Skin epidermis (tissue), 12 donors: ENCODE results near the gene SORCS2.

Experiments
- H3K27ac ChIP-seq, 21 experiments: fragments of 200-600 bp; sonication (generic) in 11 of 21; one replicate each; pipeline ENCODE4 v1.5.0; 2020; ENCODE audit warnings: mild to moderate bottlenecking in 3 of 21, inconsistent platforms in 2 of 21, moderate library complexity in 2 of 21
- H3K4me3 ChIP-seq, 7 experiments: fragments of 200-600 bp; sonication (generic) in 2 of 7; one replicate each; pipeline ENCODE4 v1.5.0; 2020; ENCODE audit warnings: inconsistent platforms in 2 of 7, mild to moderate bottlenecking in 2 of 7, moderate library complexity in 1 of 7

The SORCS2 gene

DNA sequence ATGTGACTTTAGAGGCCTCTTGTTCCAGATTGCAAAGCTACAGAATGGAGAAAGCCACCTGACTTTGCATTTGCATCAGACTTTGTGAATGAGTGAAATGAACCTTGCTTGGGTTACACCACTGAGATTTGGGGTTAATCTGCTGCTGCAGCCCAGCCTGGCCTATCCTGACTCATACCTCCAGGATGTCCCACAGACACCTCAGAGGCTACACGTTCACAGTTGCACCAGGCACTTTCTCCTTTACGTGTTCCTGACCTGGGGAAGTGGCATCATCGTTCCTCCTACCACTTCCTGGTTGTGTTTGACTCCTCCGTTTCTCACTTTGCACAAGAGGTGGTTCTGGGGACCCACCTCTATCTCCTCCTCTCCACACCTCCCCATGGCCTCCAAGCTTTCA is 9.2 kb upstream of the SORCS2 start:
- no peak overlapping the region for H3K4me3 ChIP-seq
- H3K27ac ChIP-seq, result no peak overlapping the region

GRCh38 chr4:7183780-7184460 is 8.4 kb upstream of the SORCS2 start:
- no peak overlapping the region for H3K27ac ChIP-seq
- no peak overlapping the region for H3K4me3 ChIP-seq

DNA sequence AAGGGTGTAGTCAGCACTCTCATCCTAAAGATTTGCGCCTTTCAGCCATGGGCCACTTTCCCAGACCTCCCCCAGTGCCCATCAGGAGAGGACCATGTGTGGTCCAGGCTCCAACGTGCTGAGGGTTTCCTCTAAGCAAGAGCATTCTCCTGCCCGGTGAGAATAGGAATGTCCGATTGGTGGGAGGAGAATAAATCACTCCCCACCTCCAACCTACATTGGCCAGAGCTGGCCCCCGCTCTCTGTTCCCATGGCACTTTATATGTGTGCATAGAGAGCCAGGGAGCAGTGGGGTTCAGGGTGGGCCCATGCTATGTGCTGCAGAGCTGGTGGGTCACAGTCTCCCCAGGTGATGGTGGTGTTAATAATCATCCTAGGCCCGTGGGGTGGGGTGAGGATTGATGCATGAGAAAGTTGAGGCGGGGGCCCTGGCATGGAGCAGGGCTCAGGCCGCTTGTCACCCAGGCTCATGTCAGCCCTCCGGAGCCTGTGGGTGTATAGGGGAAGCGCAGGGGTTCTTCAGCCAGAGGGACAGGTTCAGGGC is 6.8 kb upstream of the SORCS2 start:
- Histone ChIP-seq H3K4me3 (no peak overlapping the region), H3K27ac (no peak overlapping the region)

GRCh38 chr4:7186031-7186430 is 6.3 kb upstream of the SORCS2 start:
- no peak overlapping the region for H3K27ac ChIP-seq

DNA sequence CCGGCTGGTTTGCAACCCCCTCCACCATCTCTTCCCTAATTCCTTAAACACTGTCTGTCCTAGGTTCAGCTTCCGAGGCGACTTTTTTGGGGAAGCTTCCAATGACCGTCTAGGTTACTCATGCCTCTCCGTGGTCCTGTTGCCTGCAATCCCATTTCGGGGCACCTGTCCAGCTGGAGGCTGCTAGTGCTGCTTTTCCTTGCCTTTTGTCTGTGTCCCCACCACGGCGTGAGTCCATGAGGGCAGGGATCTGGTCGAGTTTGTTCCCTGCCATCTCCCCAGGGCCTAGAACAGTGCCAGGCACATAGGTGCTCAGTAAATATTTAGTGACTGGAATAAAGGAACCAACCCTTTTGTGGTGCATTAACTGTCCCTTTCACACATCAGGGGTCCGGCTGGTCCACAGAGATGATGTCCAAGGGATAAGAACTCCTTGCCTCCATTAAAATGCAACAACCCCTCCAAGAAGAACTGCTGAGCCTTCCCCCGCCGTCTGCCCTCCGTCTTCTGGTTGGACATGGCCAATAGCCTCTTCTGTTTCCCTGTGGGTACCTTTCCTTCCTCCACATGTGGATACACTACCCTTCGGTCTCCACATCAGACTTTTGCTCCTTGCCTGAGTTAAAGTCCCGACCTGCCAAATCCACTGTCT is 5.7 kb upstream of the SORCS2 start:
- no peak overlapping the region for H3K27ac ChIP-seq
- H3K4me3 ChIP-seq, result no peak overlapping the region

More at GRCh38 chr4:7186031-7186430, 6.3 kb upstream of the SORCS2 start:
- H3K4me3 ChIP-seq, result no peak overlapping the region

GRCh38 chr4:7187168-7187535 is 5.2 kb upstream of the SORCS2 start:
- H3K27ac ChIP-seq, result no peak overlapping the region
- H3K4me3 ChIP-seq, result no peak overlapping the region

DNA sequence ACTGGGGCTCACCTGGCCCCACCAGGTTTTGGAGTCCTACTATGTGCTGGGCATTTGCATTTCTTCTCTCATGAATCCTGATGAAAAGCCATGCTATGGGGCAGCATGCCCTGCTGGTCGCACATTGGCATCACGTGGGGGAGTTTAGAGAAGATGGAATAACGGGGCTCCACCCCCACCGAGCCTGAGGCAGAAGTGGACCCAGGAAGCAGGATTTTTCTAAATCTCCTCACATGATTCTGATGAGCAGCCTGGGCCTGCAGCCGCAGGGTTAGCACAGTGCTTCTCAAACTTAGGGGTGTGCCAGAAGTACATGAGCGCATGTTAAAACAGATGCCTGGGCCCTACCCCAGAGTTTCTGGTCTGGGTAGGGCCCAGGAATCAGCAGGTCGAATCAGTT is 4.6 kb upstream of the SORCS2 start:
- Histone ChIP-seq H3K27ac (no peak overlapping the region), H3K4me3 (no peak overlapping the region)

DNA sequence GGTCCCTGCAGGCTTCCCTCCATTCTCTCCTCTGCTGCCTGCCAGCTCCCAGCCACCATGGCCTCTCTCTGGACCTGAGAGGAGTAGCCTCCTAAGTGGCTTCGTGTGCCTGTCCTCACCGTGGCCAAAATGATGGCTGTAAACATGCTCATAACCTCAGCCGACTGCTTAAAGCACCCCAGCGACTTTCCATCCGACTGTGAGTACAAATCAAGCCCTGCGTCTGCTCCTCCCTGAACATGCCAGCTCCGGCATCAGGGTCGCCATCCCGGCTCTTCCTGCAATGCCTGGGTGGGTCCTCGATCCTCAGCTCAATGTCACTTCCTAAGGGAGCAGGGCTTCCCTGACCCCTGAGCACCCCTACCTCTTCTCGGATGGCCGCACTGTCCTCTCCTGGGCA is 3.3 kb upstream of the SORCS2 start:
- no peak overlapping the region for H3K27ac ChIP-seq
- no peak overlapping the region for H3K4me3 ChIP-seq

DNA sequence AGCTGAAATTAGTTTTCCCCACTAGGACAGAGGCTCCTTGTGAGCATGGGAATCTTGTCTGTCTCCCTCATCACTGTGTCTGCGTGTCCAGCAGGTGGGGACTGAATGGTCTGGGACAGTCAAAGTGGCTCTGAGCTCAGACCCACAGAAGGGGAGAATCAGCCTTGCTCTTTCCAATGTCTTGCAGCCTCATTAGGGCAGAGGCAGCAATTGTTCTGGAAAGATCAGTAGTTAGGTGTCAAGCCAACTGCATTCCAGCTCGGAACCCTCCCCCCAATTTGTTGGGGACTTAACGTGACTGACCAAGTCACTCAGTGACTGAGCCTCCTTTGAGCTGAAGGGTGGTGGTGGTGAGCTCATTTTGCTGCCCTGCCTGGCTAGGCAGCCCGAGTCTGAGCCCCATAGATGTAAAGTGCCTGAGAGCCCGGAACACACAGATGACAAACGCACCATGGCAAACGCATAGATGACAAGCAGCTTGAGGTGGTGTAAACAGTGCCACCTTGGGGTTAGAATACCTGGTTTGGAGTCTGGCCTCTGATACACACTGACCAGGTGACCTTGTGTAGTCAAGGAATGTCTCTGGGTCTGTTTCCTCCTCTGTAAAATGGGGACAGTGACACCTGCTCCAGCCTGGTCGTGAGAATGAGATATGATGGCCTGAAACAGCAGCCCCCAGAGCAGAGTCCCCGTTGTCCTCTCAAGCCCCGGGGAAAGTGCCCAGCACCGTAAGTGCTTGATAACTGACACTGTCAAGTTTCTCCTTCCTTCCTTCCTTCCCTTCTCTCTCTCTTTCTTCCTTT is 2.7 kb upstream of the SORCS2 start:
- no peak overlapping the region for H3K27ac ChIP-seq

GRCh38 chr4:7190278-7190594 is 2.1 kb upstream of the SORCS2 start:
- Histone ChIP-seq H3K27ac (no peak overlapping the region), H3K4me3 (no peak overlapping the region)

More for the DNA sequence above, 2.7 kb upstream of the SORCS2 start:
- no peak overlapping the region for H3K4me3 ChIP-seq

GRCh38 chr4:7190691-7191545 is 1.4 kb upstream of the SORCS2 start:
- Histone ChIP-seq H3K4me3 (no peak overlapping the region), H3K27ac (no peak overlapping the region)

GRCh38 chr4:7191546-7192251 is 639 bp upstream of the SORCS2 start:
- H3K4me3 ChIP-seq, result peak overlapping the region in 1 of 7 experiments; percentile 8
- H3K27ac ChIP-seq, result no peak overlapping the region

GRCh38 chr4:7193030-7193958 is 956 bp downstream of the SORCS2 start:
- peak overlapping the region; percentile 24 to 46 (median 39) for H3K4me3 ChIP-seq
- peak overlapping the region in 4 of 21 experiments; percentile 5 to 44 (median 27) for H3K27ac ChIP-seq

- peak overlapping the region in 1 of 21 experiments; percentile 36 for H3K27ac ChIP-seq
Measured at GRCh38 chr4:7194251-7195140, 2.2 kb downstream of the SORCS2 start.

GRCh38 chr4:7195141-7195515 is 2.8 kb downstream of the SORCS2 start:
- no peak overlapping the region for H3K4me3 ChIP-seq
- H3K27ac ChIP-seq, result no peak overlapping the region

More at GRCh38 chr4:7194251-7195140, 2.2 kb downstream of the SORCS2 start:
- H3K4me3 ChIP-seq, result peak overlapping the region in 1 of 7 experiments; percentile 46

DNA sequence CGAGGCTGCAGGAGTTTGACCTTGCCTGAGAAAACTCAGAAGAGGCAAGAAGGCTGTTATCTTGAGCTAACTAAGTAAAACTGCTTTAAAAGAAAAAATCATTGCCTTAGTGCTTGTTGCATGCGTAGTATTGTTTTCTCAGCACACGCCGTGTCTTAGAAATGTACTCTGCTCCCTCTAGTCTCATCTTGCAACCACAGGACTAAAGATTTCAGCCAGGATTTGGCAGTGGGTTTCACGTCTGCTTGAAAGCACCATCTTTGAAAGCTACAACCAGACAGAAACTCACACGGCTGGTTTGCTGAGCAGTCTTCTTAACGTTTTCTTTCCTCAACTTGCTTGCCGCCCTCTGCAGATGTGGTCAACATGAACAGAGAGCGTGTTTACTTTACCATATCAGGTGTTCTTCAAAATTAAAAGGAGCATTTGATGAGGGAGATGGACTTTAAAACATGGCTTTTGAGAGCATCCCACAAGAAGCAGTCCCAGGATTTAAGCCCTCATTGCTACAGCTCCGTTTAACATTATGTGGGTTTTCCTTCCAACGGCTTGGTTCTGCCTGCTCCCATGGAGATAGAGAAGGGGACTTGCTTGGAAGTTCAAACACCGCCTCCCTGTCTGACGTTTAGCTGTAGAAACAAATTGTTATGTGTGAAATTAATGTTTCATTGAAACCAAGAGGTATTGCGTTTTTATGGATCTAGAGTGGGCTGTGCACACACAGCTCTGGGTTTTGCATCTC is 3.4 kb downstream of the SORCS2 start:
- no peak overlapping the region for H3K27ac ChIP-seq
- no peak overlapping the region for H3K4me3 ChIP-seq
